HG03066 (cell line): ENCODE measurements around the gene AS3MT.
"Not testable (repeated sequence)": the region's sequence is repeated elsewhere in the genome, so short reads cannot be mapped to it uniquely, and the experiment has no call there.

Source experiments
- ATAC-seq: cut with Tn5 transposase; IDR thresholded peaks from one replicate; pipeline ENCODE4 v1.9.1; 2021; ENCODE audit warnings: low read depth; ENCODE audit not compliant: unreplicated experiment

Gene AS3MT

GRCh38 chr10:102869258-102870198 lies at the start of gene AS3MT:
Gene AS3MT, plus strand, starts transcription at chr10:102869470. Its CDS starts 123 bp downstream, at chr10:102869593.
- ATAC-seq, result no peak

GRCh38 chr10:102820008-102820407 lies 49.3 kb upstream of the AS3MT start:
- ATAC-seq, result not testable (repeated sequence)

- no peak for ATAC-seq
Observed at GRCh38 chr10:102822222-102822621, 47.0 kb upstream of the AS3MT start.

GRCh38 chr10:102824664-102825063 lies 44.6 kb upstream of the AS3MT start:
- ATAC-seq, result no peak

GRCh38 chr10:102826148-102826796 lies 43.0 kb upstream of the AS3MT start:
- ATAC-seq, result no peak

- ATAC-seq, result no peak
Observed at GRCh38 chr10:102827597-102827975, 41.7 kb upstream of the AS3MT start.

GRCh38 chr10:102831322-102832071 lies 37.8 kb upstream of the AS3MT start:
- no peak for ATAC-seq

GRCh38 chr10:102832248-102832647 lies 37.0 kb upstream of the AS3MT start:
- ATAC-seq, result no peak

- no peak for ATAC-seq
Observed at GRCh38 chr10:102832987-102833386, 36.3 kb upstream of the AS3MT start.

- no peak for ATAC-seq
Observed at GRCh38 chr10:102834143-102834542, 35.1 kb upstream of the AS3MT start.

- ATAC-seq, result no peak
Observed at GRCh38 chr10:102835007-102835482, 34.2 kb upstream of the AS3MT start.

GRCh38 chr10:102837230-102837721 lies 32.0 kb upstream of the AS3MT start, which contains the start of gene CYP17A1:
Gene CYP17A1, minus strand, starts transcription at chr10:102837413. Its CDS starts 52 bp downstream, at chr10:102837361.
- no peak for ATAC-seq

- not testable (repeated sequence) for ATAC-seq
Observed at GRCh38 chr10:102838276-102838927, 30.9 kb upstream of the AS3MT start.

GRCh38 chr10:102841827-102842345 lies 27.4 kb upstream of the AS3MT start:
- no peak for ATAC-seq

- not testable (repeated sequence) for ATAC-seq
Observed at GRCh38 chr10:102843139-102843538, 26.1 kb upstream of the AS3MT start.

GRCh38 chr10:102844190-102844776 lies 25.0 kb upstream of the AS3MT start:
- not testable (repeated sequence) for ATAC-seq

- ATAC-seq, result no peak
Observed at GRCh38 chr10:102845352-102845902, 23.8 kb upstream of the AS3MT start.

- no peak for ATAC-seq
Observed at GRCh38 chr10:102850025-102850518, 19.2 kb upstream of the AS3MT start.

GRCh38 chr10:102853237-102853636 lies 16.0 kb upstream of the AS3MT start:
- not testable (repeated sequence) for ATAC-seq
